ENCODE data around the gene CDC5L. TPM values are rescaled to one million over a fixed set of nuclear protein-coding genes. Genes with fewer than 3 reads are reported as not detected.

CDC5L gene
- total RNA-seq, 4 donors from 2014 or later: 17.8 to 24.7 (median 20.8) TPM

GRCh38 chr6:44386364-44386928, 1.1 kb upstream of the CDC5L start:
- intact Hi-C loops (cut with DNase I): no loop called here

GRCh38 chr6:44386929-44387345, 569 bp upstream of the CDC5L start:
- Histone ChIP-seq H3K9me3 (no peaks in the 10 kb centered on the region), H3K36me3 (peaks cover 0 to 2% of the 10 kb centered on the region in 2 donors), H3K27ac (peak overlapping the region; percentile 95 to 96 (median 95)), H3K27me3 (no peaks in the 10 kb centered on the region), H3K4me3 (replicated peaks in 1 of 3) (peak overlapping the region in 2 of 3 donors; percentile 14 to 91), H3K4me1 (peaks cover 19 to 20% of the 10 kb centered on the region in 2 donors)
- peak; percentile 7 to 12 for DNase-seq
- TF ChIP-seq POLR2A (IDR thresholded peaks at IDR 0.05) (no peak), CTCF (IDR thresholded peaks at IDR 0.05) (no peak)
- intact Hi-C loops (cut with DNase I): no loop called here
- 14 to 17% methylated on average over 8 of the region's 8 CpGs for WGBS, 2 donors

More at GRCh38 chr6:44386364-44386928, 1.1 kb upstream of the CDC5L start:
- 70 to 71% methylated on average over 6 of the region's 6 CpGs for WGBS, 2 donors
- H3K4me3 ChIP-seq (replicated peaks in 1 of 3): peak overlapping the region in 1 of 3 donors; percentile 91
- DNase-seq: peak in 1 of 2 donors; percentile 17
- H3K4me1 ChIP-seq: peaks cover 19 to 20% of the 10 kb centered on the region in 2 donors
- peak overlapping the region in 2 of 3 donors; percentile 95 to 96 for H3K27ac ChIP-seq
- H3K36me3 ChIP-seq: peaks cover 0 to 2% of the 10 kb centered on the region in 2 donors
- H3K9me3 ChIP-seq: no peaks in the 10 kb centered on the region
- no peaks in the 10 kb centered on the region for H3K27me3 ChIP-seq
- no peak for TF ChIP-seq POLR2A (IDR thresholded peaks at IDR 0.05)
- no peak for TF ChIP-seq CTCF (IDR thresholded peaks at IDR 0.05)

GRCh38 chr6:44388135-44388487, 605 bp downstream of the CDC5L start:
- 1 to 3% methylated on average over 4 to 10 of the region's 10 CpGs for WGBS, 2 donors
- peaks cover 19 to 20% of the 10 kb centered on the region in 2 donors for H3K4me1 ChIP-seq
- intact Hi-C loops (cut with DNase I): no loop called here
- DNase-seq: no peak
- no peaks in the 10 kb centered on the region for H3K9me3 ChIP-seq
- peak overlapping the region in 2 of 3 donors; percentile 27 to 91 for H3K4me3 ChIP-seq (replicated peaks in 1 of 3)
- TF ChIP-seq CTCF (IDR thresholded peaks at IDR 0.05) (no peak), POLR2A (IDR thresholded peaks at IDR 0.05) (no peak)
- no peaks in the 10 kb centered on the region for H3K27me3 ChIP-seq
- peak overlapping the region; percentile 95 to 96 (median 95) for H3K27ac ChIP-seq
- H3K36me3 ChIP-seq: peaks cover 2 to 10% of the 10 kb centered on the region in 2 donors

- Histone ChIP-seq H3K36me3 (peaks cover 10 to 18% of the 10 kb centered on the region in 2 donors), H3K4me1 (peaks cover 19 to 20% of the 10 kb centered on the region in 2 donors), H3K4me3 (replicated peaks in 1 of 3) (peak overlapping the region in 1 of 3 donors; percentile 91), H3K27me3 (no peaks in the 10 kb centered on the region), H3K9me3 (no peaks in the 10 kb centered on the region), H3K27ac (no peak overlapping the region)
- no peak for TF ChIP-seq POLR2A (IDR thresholded peaks at IDR 0.05)
- TF ChIP-seq CTCF (IDR thresholded peaks at IDR 0.05): no peak
- 58 to 60% methylated on average over 5 of the region's 5 CpGs for WGBS, 2 donors
- intact Hi-C loops (cut with DNase I): no loop called here
- no peak for DNase-seq
Observed at GRCh38 chr6:44388887-44389286, 1.4 kb downstream of the CDC5L start.

GRCh38 chr6:44390158-44390683, 2.7 kb downstream of the CDC5L start:
- H3K9me3 ChIP-seq: no peaks in the 10 kb centered on the region
- peaks cover 19 to 20% of the 10 kb centered on the region in 2 donors for H3K4me1 ChIP-seq
- no peak for DNase-seq
- TF ChIP-seq POLR2A (IDR thresholded peaks at IDR 0.05): no peak
- TF ChIP-seq CTCF (IDR thresholded peaks at IDR 0.05): no peak
- intact Hi-C loops (cut with DNase I): no loop called here
- peaks cover 14 to 25% of the 10 kb centered on the region in 2 donors for H3K36me3 ChIP-seq
- no peak overlapping the region for H3K4me3 ChIP-seq (replicated peaks in 1 of 3)
- H3K27ac ChIP-seq: no peak overlapping the region
- H3K27me3 ChIP-seq: no peaks in the 10 kb centered on the region
- WGBS, 2 donors: 91 to 94% methylated on average over 1 of the region's 1 CpG

Measured in thyroid gland (tissue), 4 donors.